GM15510 (cell line): ENCODE data around the gene BCL2L11.

Experiments
- POLR2A ChIP-seq: IDR thresholded peaks from 3 replicates; pipeline ENCODE4 v1.6.1; 2011; ENCODE audit warnings: borderline replicate concordance; ENCODE audit not compliant: insufficient read length; ENCODE audit errors: extremely low read depth

Gene BCL2L11

GRCh38 chr2:111167076-111167862 lies 46.6 kb downstream of the BCL2L11 start:
- TF ChIP-seq POLR2A, result no peak

GRCh38 chr2:111167863-111168162 lies 47.1 kb downstream of the BCL2L11 start:
- TF ChIP-seq POLR2A, result no peak

- no peak for TF ChIP-seq POLR2A
Measured at GRCh38 chr2:111168528-111169239, 48.0 kb downstream of the BCL2L11 start.

GRCh38 chr2:111169268-111169667 lies 48.6 kb downstream of the BCL2L11 start:
- TF ChIP-seq POLR2A, result no peak

- TF ChIP-seq POLR2A, result no peak
Measured at GRCh38 chr2:111169924-111170323, 49.2 kb downstream of the BCL2L11 start.

- no peak for TF ChIP-seq POLR2A
Measured at GRCh38 chr2:111171337-111171930, 50.7 kb downstream of the BCL2L11 start.

- no peak for TF ChIP-seq POLR2A
Measured at GRCh38 chr2:111172666-111173065, 52.0 kb downstream of the BCL2L11 start.

GRCh38 chr2:111173338-111173737 lies 52.6 kb downstream of the BCL2L11 start:
- TF ChIP-seq POLR2A, result no peak

- no peak for TF ChIP-seq POLR2A
Measured at GRCh38 chr2:111173856-111174255, 53.1 kb downstream of the BCL2L11 start.

GRCh38 chr2:111175615-111176014 lies 54.9 kb downstream of the BCL2L11 start:
- TF ChIP-seq POLR2A, result no peak

- TF ChIP-seq POLR2A, result no peak
Measured at GRCh38 chr2:111176388-111176787, 55.7 kb downstream of the BCL2L11 start.

GRCh38 chr2:111176867-111177266 lies 56.2 kb downstream of the BCL2L11 start:
- TF ChIP-seq POLR2A, result no peak

- no peak for TF ChIP-seq POLR2A
Measured at GRCh38 chr2:111178296-111178695, 57.6 kb downstream of the BCL2L11 start.

- TF ChIP-seq POLR2A, result no peak
Measured at GRCh38 chr2:111178730-111179405, 58.2 kb downstream of the BCL2L11 start.

- no peak for TF ChIP-seq POLR2A
Measured at GRCh38 chr2:111182121-111182520, 61.4 kb downstream of the BCL2L11 start.
